ENCODE results near the gene RSRC1. TPM values are rescaled to one million over a fixed set of nuclear protein-coding genes. Genes with fewer than 3 reads are reported as not detected.

Gene RSRC1
- total RNA-seq, 3 donors from 2014 or later, result 53.1 to 101 (median 59.3) TPM

DNA sequence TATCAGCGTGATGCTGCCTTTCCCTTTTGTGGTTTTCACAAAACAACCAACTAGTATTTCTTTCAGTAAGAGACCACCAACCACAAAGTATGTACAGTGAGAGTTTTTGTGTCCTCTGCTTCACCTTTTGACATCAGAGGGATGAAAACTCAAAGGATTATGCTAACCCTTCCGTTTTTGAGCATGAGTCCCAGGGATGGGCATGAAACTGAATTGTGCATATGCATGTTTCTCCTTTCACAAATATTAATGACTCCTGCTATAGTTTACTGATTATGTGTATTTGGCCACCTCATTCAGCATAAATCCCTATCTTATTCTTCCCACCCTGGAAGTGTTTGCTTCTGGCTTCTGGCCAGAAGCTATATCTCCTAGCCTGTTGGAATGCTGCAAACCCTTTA, 59.2 kb downstream of the RSRC1 start:
- TF ChIP-seq POLR2A (IDR thresholded peaks at IDR 0.05) (no peak), POLR2AphosphoS5 (IDR thresholded peaks at IDR 0.05) (no peak)
- TF ChIP-seq, protein P1, sequence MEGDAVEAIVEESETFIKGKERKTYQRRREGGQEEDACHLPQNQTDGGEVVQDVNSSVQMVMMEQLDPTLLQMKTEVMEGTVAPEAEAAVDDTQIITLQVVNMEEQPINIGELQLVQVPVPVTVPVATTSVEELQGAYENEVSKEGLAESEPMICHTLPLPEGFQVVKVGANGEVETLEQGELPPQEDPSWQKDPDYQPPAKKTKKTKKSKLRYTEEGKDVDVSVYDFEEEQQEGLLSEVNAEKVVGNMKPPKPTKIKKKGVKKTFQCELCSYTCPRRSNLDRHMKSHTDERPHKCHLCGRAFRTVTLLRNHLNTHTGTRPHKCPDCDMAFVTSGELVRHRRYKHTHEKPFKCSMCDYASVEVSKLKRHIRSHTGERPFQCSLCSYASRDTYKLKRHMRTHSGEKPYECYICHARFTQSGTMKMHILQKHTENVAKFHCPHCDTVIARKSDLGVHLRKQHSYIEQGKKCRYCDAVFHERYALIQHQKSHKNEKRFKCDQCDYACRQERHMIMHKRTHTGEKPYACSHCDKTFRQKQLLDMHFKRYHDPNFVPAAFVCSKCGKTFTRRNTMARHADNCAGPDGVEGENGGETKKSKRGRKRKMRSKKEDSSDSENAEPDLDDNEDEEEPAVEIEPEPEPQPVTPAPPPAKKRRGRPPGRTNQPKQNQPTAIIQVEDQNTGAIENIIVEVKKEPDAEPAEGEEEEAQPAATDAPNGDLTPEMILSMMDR (IDR thresholded peaks at IDR 0.05), result no peak

DNA sequence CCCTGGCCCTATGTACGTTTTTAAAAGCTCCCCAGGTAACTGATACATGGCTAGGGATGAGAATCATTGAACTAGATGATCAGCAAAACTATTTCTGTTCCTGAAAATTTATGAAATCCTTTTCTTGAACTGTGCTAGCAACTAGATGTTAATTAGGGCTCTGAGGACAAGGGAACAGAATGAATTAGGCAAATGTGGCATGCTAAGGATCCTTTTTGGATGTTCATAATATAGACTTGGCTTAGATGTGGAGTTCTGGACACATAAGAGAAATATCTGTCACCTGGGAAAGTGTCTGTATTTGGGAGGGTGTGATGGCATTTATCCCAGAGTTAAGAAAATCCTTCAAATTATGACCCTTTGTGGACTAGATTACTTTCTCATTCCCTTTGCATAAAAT, 71.2 kb downstream of the RSRC1 start:
- no peak overlapping the region for H3K4me3 ChIP-seq
- no peaks in the 10 kb centered on the region for H3K9me3 ChIP-seq
- no peaks in the 10 kb centered on the region for H3K4me1 ChIP-seq
- no peak for TF ChIP-seq POLR2A (IDR thresholded peaks at IDR 0.05)
- TF ChIP-seq, protein P1 (IDR thresholded peaks at IDR 0.05), result no peak
- TF ChIP-seq POLR2AphosphoS5 (IDR thresholded peaks at IDR 0.05), result no peak
- no peak for DNase-seq (ENCODE audit: low spot score in 2 of 2)
- no peaks in the 10 kb centered on the region for H3K27me3 ChIP-seq
- H3K36me3 ChIP-seq, result no peaks in the 10 kb centered on the region
- H3K27ac ChIP-seq, result no peak overlapping the region
- intact Hi-C loops (cut with DNase I; ENCODE audit: low total_unique reads), result no loop called here

More for the DNA sequence above, 59.2 kb downstream of the RSRC1 start:
- no peaks in the 10 kb centered on the region for H3K9me3 ChIP-seq
- no peaks in the 10 kb centered on the region for H3K27me3 ChIP-seq
- H3K27ac ChIP-seq, result no peak overlapping the region
- H3K36me3 ChIP-seq, result no peaks in the 10 kb centered on the region
- no peaks in the 10 kb centered on the region for H3K4me1 ChIP-seq
- DNase-seq (ENCODE audit: low spot score in 2 of 2), result no peak
- H3K4me3 ChIP-seq, result no peak overlapping the region
- intact Hi-C loops (cut with DNase I; ENCODE audit: low total_unique reads), result no loop called here

DNA sequence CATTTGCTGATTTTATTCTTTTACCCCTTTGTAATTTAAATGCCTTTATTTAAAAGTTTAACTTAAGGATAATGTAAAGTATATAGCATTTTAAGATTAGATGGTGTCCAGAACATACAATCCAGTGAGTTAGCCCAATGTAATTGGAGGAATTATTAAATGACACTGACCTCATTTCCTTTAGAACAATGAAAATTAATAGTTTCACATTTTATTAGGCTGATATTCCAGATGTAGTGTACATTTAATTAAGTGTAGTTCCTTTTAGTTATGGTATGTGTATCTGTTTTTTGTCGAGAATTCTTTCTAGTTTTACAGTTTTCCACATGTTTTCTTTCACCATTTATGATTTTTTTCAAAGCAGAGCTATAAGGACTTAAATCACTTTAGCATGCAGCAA, 75.8 kb downstream of the RSRC1 start:
- TF ChIP-seq POLR2AphosphoS5 (IDR thresholded peaks at IDR 0.05), result no peak
- TF ChIP-seq, protein P1 (IDR thresholded peaks at IDR 0.05), result no peak
- TF ChIP-seq POLR2A (IDR thresholded peaks at IDR 0.05), result no peak
- no peak overlapping the region for H3K4me3 ChIP-seq
- no peaks in the 10 kb centered on the region for H3K27me3 ChIP-seq
- no peak for DNase-seq (ENCODE audit: low spot score in 2 of 2)
- no peaks in the 10 kb centered on the region for H3K9me3 ChIP-seq
- intact Hi-C loops (cut with DNase I; ENCODE audit: low total_unique reads), result no loop called here
- no peaks in the 10 kb centered on the region for H3K4me1 ChIP-seq
- H3K36me3 ChIP-seq, result no peaks in the 10 kb centered on the region
- H3K27ac ChIP-seq, result no peak overlapping the region

DNA sequence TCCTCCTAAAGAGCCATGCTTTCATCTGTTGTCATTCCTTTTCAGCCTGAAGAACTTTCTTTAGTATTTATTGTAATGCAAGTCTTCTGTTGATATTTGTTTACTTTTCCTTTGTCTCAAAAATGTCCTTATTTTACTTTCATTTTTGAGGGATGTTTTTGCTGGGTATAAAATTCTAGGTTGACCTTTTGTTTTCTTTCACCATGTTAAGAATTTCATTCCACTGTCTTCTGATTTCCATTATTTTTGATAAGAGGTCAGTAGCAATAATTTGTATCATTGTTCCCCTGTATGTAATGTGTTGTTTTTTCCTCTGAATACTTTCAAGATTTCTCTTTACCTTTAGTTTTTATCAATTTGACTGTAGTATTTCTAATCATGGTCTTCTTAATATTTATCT, 91.1 kb downstream of the RSRC1 start:
- Histone ChIP-seq H3K27me3 (no peaks in the 10 kb centered on the region), H3K9me3 (peaks cover 21 to 29% of the 10 kb centered on the region in 2 donors), H3K27ac (no peak overlapping the region), H3K4me1 (no peaks in the 10 kb centered on the region), H3K36me3 (no peaks in the 10 kb centered on the region), H3K4me3 (no peak overlapping the region)
- no peak for DNase-seq (ENCODE audit: low spot score in 2 of 2)
- intact Hi-C loops (cut with DNase I; ENCODE audit: low total_unique reads), result no loop called here
- TF ChIP-seq POLR2A (IDR thresholded peaks at IDR 0.05) (no peak), POLR2AphosphoS5 (IDR thresholded peaks at IDR 0.05) (no peak)
- TF ChIP-seq, protein P1 (IDR thresholded peaks at IDR 0.05), result no peak

DNA sequence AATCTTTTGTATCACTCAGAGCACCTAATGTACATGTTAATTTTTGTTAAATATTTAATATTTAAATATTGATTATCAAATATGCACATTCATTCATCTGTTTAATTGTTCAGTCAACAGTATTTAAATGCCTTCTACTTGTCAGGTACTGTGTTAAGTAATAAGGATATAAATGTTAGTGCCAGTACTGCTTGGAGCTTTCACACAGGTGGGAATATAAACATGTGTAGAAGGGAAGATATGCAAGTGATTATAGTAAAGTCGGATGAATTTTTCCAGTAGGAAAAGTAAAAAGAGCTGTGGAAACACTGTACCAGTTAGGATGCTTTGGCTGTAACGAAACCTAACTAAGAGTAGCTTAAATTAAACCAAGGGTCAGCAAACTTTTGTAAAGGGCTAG, 95.4 kb downstream of the RSRC1 start:
- Histone ChIP-seq H3K9me3 (peaks cover 8 to 17% of the 10 kb centered on the region in 2 donors), H3K4me1 (no peaks in the 10 kb centered on the region), H3K27me3 (no peaks in the 10 kb centered on the region), H3K27ac (no peak overlapping the region), H3K36me3 (no peaks in the 10 kb centered on the region), H3K4me3 (no peak overlapping the region)
- intact Hi-C loops (cut with DNase I; ENCODE audit: low total_unique reads), result no loop called here
- TF ChIP-seq, protein P1 (IDR thresholded peaks at IDR 0.05), result no peak
- no peak for TF ChIP-seq POLR2A (IDR thresholded peaks at IDR 0.05)
- TF ChIP-seq POLR2AphosphoS5 (IDR thresholded peaks at IDR 0.05), result no peak
- no peak for DNase-seq (ENCODE audit: low spot score in 2 of 2)
